ENCODE data around the gene COL17A1. TPM values are rescaled to one million over a fixed set of nuclear protein-coding genes. Genes with fewer than 3 reads are reported as not detected.

COL17A1 gene
- 0.49 TPM for total RNA-seq

GRCh38 chr10:104085801-104086400 is at the start of gene COL17A1:
TSS of gene COL17A1 (minus strand) at chr10:104085880. CDS start at chr10:104080673, 5,207 bp downstream.
- no peak for DNase-seq (ENCODE audit: low spot score)

- no peak for DNase-seq (ENCODE audit: low spot score)
Measured at GRCh38 chr10:104130041-104130440, 44.4 kb upstream of the COL17A1 start.

- no peak for DNase-seq (ENCODE audit: low spot score)
Measured at GRCh38 chr10:104128214-104128613, 42.5 kb upstream of the COL17A1 start.

- DNase-seq (ENCODE audit: low spot score): no peak
Measured at GRCh38 chr10:104127411-104127810, 41.7 kb upstream of the COL17A1 start.

GRCh38 chr10:104123397-104123796 is 37.7 kb upstream of the COL17A1 start:
- DNase-seq (ENCODE audit: low spot score): no peak

- no peak for DNase-seq (ENCODE audit: low spot score)
Measured at GRCh38 chr10:104122225-104123107, 36.8 kb upstream of the COL17A1 start.

- peak; percentile 99 for DNase-seq (ENCODE audit: low spot score)
Measured at GRCh38 chr10:104121485-104122224, 36.0 kb upstream of the COL17A1 start, which contains the start of gene SFR1. TSS of gene SFR1 (plus strand) at chr10:104122171. CDS start at chr10:104122184, 13 bp downstream.

GRCh38 chr10:104120903-104121484 is 35.3 kb upstream of the COL17A1 start:
- DNase-seq (ENCODE audit: low spot score): peak; percentile 93

GRCh38 chr10:104120512-104120902 is 34.8 kb upstream of the COL17A1 start:
- no peak for DNase-seq (ENCODE audit: low spot score)

GRCh38 chr10:104119996-104120395 is 34.3 kb upstream of the COL17A1 start:
- DNase-seq (ENCODE audit: low spot score): no peak

- DNase-seq (ENCODE audit: low spot score): no peak
Measured at GRCh38 chr10:104117839-104118323, 32.2 kb upstream of the COL17A1 start.

GRCh38 chr10:104113376-104113956 is 27.8 kb upstream of the COL17A1 start:
- DNase-seq (ENCODE audit: low spot score): no peak

GRCh38 chr10:104109908-104110662 is 24.4 kb upstream of the COL17A1 start:
- no peak for DNase-seq (ENCODE audit: low spot score)

- no peak for DNase-seq (ENCODE audit: low spot score)
Measured at GRCh38 chr10:104104926-104105325, 19.2 kb upstream of the COL17A1 start.

- no peak for DNase-seq (ENCODE audit: low spot score)
Measured at GRCh38 chr10:104104418-104104817, 18.7 kb upstream of the COL17A1 start.

GRCh38 chr10:104103956-104104355 is 18.3 kb upstream of the COL17A1 start:
- DNase-seq (ENCODE audit: low spot score): no peak

- DNase-seq (ENCODE audit: low spot score): no peak
Measured at GRCh38 chr10:104101902-104102301, 16.2 kb upstream of the COL17A1 start.

- no peak for DNase-seq (ENCODE audit: low spot score)
Measured at GRCh38 chr10:104100795-104101194, 15.1 kb upstream of the COL17A1 start.

- DNase-seq (ENCODE audit: low spot score): no peak
Measured at GRCh38 chr10:104099941-104100340, 14.3 kb upstream of the COL17A1 start.

- DNase-seq (ENCODE audit: low spot score): no peak
Measured at GRCh38 chr10:104099269-104099668, 13.6 kb upstream of the COL17A1 start.

Measured in mucosa of gallbladder (tissue), 1 donor.